HG03521 (cell line): ENCODE measurements around the gene HAPLN2.
A peak's percentile ranks its signal among the peaks of the same experiment; 100 is the strongest.
"Not testable (repeated sequence)": the region's sequence is repeated elsewhere in the genome, so short reads cannot be mapped to it uniquely, and the experiment has no call there.

Source experiments
- ATAC-seq: cut with Tn5 transposase; IDR thresholded peaks from one replicate; pipeline ENCODE4 v1.9.1; 2021; ENCODE audit warnings: mild to moderate bottlenecking, moderate library complexity; ENCODE audit not compliant: unreplicated experiment

HAPLN2 gene

GRCh38 chr1:156591432-156592157 lies 27.6 kb upstream of the HAPLN2 start, which contains the start of gene NAXE:
TSS of gene NAXE (plus strand) at chr1:156591776. CDS start at chr1:156591805, 29 bp downstream.
- peak; percentile 80 for ATAC-seq

- no peak for ATAC-seq
These were observed 26.9 kb upstream of the HAPLN2 start for GRCh38 chr1:156592158-156592909.

DNA sequence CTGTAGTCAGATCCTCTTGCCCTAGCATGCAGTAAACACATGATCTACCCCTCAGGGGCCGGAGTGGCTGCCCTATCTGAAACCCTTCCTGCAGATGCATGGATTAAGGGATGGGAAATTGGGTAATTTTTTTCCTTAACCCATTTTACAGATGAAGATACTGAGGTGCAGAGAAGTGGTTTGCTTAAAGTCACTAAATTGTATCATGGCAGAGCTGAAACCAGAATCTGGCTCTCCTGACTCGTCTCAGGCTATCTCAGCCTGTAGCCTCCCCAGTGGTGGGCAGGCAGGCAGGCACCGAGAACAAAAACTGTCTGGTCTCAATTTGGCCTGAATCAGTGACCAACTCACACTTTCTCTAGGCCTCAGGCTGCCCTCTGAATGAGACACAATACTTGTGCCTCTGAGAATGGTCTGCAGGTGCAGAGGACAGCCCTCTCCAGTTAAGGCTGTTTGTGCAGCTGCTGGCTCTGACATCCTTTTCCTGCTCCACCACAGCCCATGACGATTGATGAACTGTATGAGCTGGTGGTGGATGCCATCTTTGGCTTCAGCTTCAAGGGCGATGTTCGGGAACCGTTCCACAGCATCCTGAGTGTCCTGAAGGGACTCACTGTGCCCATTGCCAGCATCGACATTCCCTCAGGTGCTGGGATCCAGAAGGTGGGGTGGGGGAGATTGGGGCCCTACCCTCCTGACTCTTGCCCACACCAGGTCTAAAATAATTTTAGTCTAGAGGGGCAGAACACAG lies 26.1 kb upstream of the HAPLN2 start:
- no peak for ATAC-seq

DNA sequence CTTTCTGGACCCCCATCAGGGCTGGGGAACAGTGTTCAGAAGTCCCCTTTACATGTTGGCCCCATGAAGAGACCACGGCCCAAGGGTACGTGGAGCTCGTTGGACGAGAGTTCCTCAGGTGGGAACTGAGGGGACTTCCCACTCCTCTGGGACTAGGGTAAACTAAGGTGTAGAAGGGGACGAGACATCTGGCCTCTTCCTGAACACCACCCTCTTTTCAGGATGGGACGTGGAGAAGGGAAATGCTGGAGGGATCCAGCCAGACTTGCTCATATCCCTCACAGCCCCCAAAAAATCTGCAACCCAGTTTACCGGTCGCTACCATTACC lies 25.6 kb upstream of the HAPLN2 start:
- ATAC-seq = no peak

DNA sequence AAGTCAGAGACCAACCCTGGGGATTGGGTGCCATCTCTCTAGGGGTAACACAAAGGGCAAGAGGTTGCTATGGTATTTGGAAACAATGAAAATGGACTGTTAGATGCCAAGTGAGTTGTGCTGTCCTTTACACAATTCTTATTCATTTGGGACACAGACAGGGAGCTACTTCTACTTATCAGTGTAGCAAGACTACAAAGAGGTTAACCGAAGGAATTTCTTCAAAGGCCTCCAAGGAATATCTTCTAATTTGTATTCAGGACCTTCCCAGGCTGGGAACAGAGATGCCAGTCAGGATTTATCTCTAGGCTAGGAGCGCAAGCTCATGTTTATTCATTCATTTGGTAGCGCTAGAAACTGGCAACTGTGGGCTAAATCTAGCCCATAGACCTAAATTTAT lies 25.0 kb upstream of the HAPLN2 start:
- no peak for ATAC-seq

DNA sequence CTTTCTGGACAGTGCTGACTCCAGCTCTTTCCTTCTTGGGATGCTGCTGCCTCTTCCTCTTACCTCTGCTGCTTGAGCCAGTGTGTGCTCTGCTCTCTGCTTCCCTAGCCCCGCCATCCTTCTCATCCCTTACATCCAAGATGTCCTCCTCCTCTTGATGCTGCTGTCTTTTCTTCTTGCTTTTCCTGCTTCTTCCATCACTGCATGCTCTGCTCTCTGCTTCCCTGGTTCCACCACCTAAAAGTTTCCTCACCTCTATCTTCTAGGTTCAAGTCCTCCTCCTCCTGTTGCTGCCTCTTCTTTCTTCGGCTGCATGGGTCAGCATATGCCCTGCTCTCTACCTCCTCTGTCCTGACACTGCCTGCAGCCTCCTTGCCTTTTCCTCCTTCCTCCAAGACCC lies 24.2 kb upstream of the HAPLN2 start:
- ATAC-seq = no peak

DNA sequence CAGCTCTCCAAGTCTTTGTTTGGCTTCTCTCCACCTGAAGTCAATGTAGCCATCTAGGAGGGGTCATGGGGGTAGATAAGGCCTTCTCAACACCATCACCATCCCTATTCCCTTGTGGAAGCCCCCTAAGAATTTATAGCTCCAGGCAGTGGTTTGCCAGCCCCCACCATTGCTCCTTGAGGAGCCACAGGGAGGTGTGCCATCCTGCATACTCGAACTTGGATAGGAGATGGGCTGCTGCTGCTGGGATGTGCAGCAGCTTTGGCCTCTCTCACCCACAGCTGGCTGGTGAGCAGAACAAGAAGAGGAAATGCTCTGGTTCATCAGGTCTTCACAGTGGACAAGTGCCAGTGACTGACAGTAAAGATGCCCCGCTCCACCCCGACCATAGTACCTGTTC lies 22.8 kb upstream of the HAPLN2 start:
- ATAC-seq = no peak

- no peak for ATAC-seq
These were observed 21.1 kb upstream of the HAPLN2 start for GRCh38 chr1:156598125-156598524.

GRCh38 chr1:156598731-156599432 lies 20.3 kb upstream of the HAPLN2 start:
- no peak for ATAC-seq

DNA sequence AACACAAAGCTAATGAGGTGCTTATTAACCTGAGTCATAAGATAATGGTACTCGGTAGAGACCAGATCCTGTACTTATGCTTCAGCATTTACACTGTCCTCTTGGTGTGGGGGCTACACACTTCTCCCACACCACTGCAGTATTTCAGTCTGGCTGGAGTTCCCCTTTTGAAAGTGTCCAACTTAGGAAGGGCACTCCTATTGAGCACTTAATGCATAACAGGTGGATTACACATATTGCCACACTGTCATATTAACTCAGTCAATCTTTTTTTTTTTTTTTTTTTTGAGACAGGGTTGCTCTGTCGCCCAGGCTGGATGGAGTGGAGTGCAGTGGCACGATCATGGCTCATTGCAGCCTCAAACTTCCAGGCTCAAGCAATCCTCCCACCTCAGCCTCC lies 19.4 kb upstream of the HAPLN2 start:
- ATAC-seq = no peak

DNA sequence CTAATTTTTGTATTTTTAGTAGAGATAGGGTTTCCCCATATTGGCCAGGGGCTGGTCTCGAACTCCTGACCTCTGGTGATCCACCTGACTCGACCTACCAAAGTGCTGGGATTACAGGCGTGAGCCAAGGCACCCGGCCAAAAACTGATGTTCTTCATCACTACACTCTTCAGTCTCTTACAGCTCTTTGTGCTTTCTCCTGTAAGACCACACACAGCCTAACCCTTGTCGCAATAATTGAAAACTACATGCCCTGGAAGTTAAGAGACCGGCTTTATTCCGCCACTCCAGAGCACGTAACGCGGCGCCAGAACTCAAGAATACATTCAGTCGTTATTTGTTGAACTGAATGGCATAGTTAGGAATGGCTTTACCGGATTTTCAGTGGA lies 18.5 kb upstream of the HAPLN2 start:
- ATAC-seq = no peak

GRCh38 chr1:156601122-156601830 lies 17.9 kb upstream of the HAPLN2 start, which contains the start of gene GPATCH4:
TSS of gene GPATCH4 (minus strand) at chr1:156601479.
- peak; percentile 61 for ATAC-seq

- ATAC-seq = peak; percentile 5
These were observed 17.3 kb upstream of the HAPLN2 start for GRCh38 chr1:156601892-156602291.

DNA sequence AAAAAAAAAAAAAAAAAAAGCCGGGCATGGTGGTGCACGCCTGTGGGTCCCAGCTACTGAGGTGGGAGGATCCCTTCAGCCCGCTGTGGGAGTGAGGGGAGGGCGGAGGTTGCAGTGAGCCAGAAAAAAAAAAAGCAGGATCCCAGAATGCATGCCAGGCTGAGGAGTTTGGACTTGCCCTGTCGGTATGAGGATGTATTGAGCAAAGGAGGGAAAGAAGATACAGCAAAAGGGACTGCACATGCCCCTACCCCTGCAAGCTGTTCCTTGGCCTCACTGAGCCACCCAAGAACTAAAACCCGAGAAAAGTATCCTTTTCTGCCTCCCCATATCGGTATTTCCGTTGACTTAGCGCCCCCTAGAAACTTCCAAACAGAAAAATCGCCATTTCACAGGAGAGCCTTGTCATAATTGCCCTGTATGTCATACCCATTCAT lies 16.6 kb upstream of the HAPLN2 start:
- ATAC-seq = no peak

- not testable (repeated sequence) for ATAC-seq
These were observed 11.9 kb upstream of the HAPLN2 start for GRCh38 chr1:156607344-156607743.

- ATAC-seq = peak; percentile 48
These were observed 11.1 kb upstream of the HAPLN2 start for GRCh38 chr1:156608036-156608674.

DNA sequence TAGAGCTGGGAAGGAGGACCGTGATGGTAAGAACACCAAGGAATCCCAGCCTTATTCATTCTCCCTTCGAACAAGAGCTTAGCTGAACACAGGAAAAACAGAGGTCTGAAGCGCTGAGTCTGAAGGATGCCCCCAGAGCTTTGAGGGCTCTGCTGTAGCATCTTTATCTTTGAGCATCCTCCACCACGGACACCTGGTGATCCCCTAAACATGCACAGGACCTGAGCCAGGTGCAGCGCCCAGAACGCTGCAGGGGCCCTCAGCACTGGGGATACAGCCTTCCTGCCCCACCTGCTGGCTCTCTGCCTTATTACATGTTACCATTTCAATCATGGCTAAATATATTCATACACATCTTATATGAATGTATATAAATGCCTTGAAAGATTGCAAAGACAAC lies 10.2 kb upstream of the HAPLN2 start:
- no peak for ATAC-seq

DNA sequence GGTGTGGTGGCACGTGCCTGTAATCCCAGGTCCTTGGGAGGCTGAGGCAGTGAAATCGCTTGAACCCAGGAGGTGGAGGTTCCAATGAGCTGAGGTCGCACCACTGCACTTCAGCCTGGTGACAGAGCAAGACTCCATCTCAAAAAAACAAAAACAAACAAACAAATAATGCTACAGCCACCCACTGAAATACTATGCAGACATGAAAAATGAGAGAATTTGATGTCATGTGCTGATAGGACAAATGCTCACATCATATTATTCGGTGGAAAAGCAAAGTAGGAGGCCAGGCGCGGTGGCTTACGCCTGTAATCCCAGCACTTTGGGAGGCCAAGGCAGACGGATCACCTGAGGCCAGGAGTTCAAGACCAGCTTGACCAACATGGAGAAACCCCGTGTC lies 9.1 kb upstream of the HAPLN2 start:
- not testable (repeated sequence) for ATAC-seq

DNA sequence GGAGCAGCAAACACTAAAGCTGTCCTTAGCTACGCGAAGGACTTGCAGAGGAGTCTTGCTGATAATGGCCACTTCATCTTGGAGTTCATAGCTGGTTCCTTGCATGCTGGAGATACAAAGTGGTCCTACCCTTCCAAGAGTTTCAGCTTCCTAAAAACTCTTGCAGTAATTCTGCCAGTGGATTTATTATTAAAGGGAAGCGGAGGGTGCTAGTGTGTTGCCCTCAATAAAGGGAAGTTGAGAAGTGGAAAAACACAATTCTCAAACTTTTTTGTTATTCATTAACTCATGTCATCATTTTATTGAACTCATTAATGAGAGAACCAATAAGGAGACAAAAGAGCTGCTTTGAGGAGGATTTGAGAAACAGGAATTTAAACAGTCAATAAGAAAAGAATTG lies 6.5 kb upstream of the HAPLN2 start:
- no peak for ATAC-seq

DNA sequence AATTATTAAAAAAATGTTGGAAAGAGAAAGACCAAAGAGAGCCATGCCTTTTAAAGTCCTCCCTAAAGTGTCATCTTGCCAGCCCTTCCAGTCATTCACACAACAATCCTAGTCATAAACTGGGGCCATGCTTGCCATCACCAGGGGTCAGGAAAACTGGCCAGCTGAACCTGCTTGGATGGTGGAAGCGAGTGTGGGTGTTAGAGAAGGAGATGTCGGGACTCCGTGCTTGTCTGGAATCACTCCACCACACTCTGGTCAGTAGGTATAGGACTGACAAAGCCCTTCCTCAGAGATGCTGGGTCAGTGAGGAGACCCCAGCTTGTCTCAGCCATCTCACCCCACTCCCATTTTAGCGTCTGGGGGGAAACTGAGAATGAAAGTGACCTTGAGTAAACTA lies 3.3 kb upstream of the HAPLN2 start:
- no peak for ATAC-seq
